Sigmoid colon (tissue), 4 donors: ENCODE measurements around the gene TPCN1.

Experiments
- CTCF ChIP-seq, 4 experiments: fragments of 450-650 bp in 3 of 4; fragments of 200-600 bp in 1 of 4; IDR thresholded peaks; one replicate each; pipeline ENCODE4 v1.5.1; 2016 to 2019; ENCODE audit warnings: antibody characterized with exemption in 4 of 4, mild to moderate bottlenecking in 3 of 4, moderate library complexity in 2 of 4
- POLR2A ChIP-seq, 2 donors: fragments of 450-650 bp; IDR thresholded peaks; one replicate each; pipeline ENCODE4 v1.6.1; 2016; ENCODE audit warnings: antibody characterized with exemption in 2 of 2, mild to moderate bottlenecking in 2 of 2, moderate library complexity in 2 of 2
- POLR2AphosphoS5 ChIP-seq, 4 donors: sonication (generic); formaldehyde crosslinking; IDR thresholded peaks; one replicate each; pipeline ENCODE4 v1.6.1; 2017; ENCODE audit warnings: antibody characterized with exemption in 4 of 4

DNA sequence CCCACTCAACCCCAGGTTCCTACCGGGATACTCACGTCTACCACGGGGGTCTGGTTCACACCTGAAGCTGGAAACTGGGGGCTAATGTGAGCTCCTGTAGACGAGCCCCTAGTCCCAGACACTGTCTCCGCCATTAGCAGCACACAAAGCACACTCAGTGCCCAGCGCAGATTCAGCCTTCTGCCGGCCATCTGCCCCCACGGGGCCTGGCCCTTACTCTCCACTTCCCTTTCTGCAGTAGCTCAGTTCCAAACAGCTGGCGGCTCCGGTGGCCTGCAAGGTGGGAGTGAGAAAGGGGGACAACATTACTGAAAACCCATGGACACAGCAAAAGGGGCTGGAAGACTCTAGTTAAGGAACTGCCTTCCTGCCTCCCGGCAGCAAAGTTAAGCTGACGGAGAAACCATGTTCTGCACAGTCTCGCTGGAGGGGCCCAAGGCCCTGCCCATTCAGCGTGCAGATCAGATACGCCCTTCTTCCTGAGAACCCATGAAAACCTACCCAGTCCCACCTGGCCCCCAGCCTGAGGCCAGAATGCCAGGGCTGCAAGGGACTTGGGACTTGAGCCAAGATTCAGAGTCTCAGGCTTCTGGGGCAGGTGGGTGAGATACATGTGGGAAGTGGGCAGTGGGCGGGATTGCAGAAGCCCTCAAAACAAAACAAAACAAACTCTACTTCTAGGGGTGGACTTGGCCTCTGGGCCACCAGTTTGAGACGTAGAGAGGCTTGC is 111.6 kb downstream of the TPCN1 start:
- no peak for TF ChIP-seq CTCF (IDR thresholded peaks at IDR 0.05)
- TF ChIP-seq POLR2AphosphoS5 (IDR thresholded peaks at IDR 0.05): no peak
- TF ChIP-seq POLR2A (IDR thresholded peaks at IDR 0.05): no peak
